ENCODE results near the gene PDE10A. TPM values are rescaled to one million over a fixed set of nuclear protein-coding genes. Genes with fewer than 3 reads are reported as not detected.

Gene PDE10A
- total and polyA plus RNA-seq, 2 of the 13 experiments (the other 11 are each of a cell fraction or from before 2014, with no cell fraction given), result not detected

- no peaks in the 10 kb centered on the region for H3K9me3 ChIP-seq (ENCODE audit: low read length)
- no peaks in the 10 kb centered on the region for H3K36me3 ChIP-seq (replicated peaks in 1 of 2; ENCODE audit: control insufficient read depth in 1 of 2, insufficient read depth in 2 of 2, low read length in 2 of 2)
- no peak overlapping the region for H3K4me3 ChIP-seq (replicated peaks in 1 of 3; ENCODE audit: insufficient read depth in 1 of 3, low read depth in 2 of 3, low read length in 3 of 3)
- H3K4me2 ChIP-seq (ENCODE audit: low read depth, low read length), result no peak overlapping the region
- ChIA-PET POLR2A (no interaction called here), CTCF (ENCODE audit: low intra/inter-chr PET ratio, low total read pairs) (no interaction called here)
- DNase-seq (ENCODE audit: low spot score) (no peak), FAIRE-seq (no peak), ATAC-seq (no peak)
- no peaks in the 10 kb centered on the region for H3K79me2 ChIP-seq (ENCODE audit: insufficient read depth, low read length)
- intact Hi-C loops (cut with micrococcal nuclease; ENCODE audit: unreplicated experiment) (no loop called here), in situ Hi-C loops (cut with HindIII; ENCODE audit: extremely low pct_ligation_motif_present, low pct_unique_long_range_greater_than_20kb) (no loop called here)
- no peaks in the 10 kb centered on the region for H4K20me1 ChIP-seq (ENCODE audit: insufficient read depth, low read length)
- H3K27me3 ChIP-seq (ENCODE audit: control insufficient read depth in 1 of 2, insufficient read depth in 2 of 2, low read length in 2 of 2), result no peaks in the 10 kb centered on the region
- TF ChIP-seq ZNF383 (CRISPR knock-in tag; IDR thresholded peaks at IDR 0.05; ENCODE audit: borderline replicate concordance) (no peak), NFIC (IDR thresholded peaks at IDR 0.05; ENCODE audit: low read length) (no peak), ZNF547 (CRISPR knock-in tag; IDR thresholded peaks at IDR 0.05) (no peak), SNAI1 (CRISPR knock-in tag; IDR thresholded peaks at IDR 0.05; ENCODE audit: borderline replicate concordance) (no peak), HOXA5 (CRISPR knock-in tag; IDR thresholded peaks at IDR 0.05) (no peak), ZNF280B (CRISPR knock-in tag; IDR thresholded peaks at IDR 0.05; ENCODE audit: borderline replicate concordance) (no peak), JUNB (CRISPR knock-in tag; IDR thresholded peaks at IDR 0.05; ENCODE audit: borderline replicate concordance) (no peak), ZNF879 (CRISPR knock-in tag; IDR thresholded peaks at IDR 0.05) (no peak), ZFP91 (CRISPR knock-in tag; IDR thresholded peaks at IDR 0.05; ENCODE audit: borderline replicate concordance) (no peak)
- no peak overlapping the region for H2AFZ ChIP-seq (ENCODE audit: low read length)
- H3K4me1 ChIP-seq (ENCODE audit: insufficient read depth, low read length), result no peaks in the 10 kb centered on the region
- no peak overlapping the region for H3K27ac ChIP-seq (ENCODE audit: extremely low read length, insufficient read depth, low read length)
- no TSS peak for BruUV-seq (replicated peaks)
- no peak overlapping the region for H3K9ac ChIP-seq (ENCODE audit: insufficient read depth, low read depth, low read length)
- 7% methylated on average over 4 of the region's 4 CpGs for WGBS (ENCODE audit: low lambda C conversion rate)
These were observed 181.1 kb downstream of the PDE10A start for GRCh38 chr6:165481921-165482320.

Data from HepG2 (cell line).